GM21825 (cell line): ENCODE measurements around the gene ITPR1.

Experiments
- ATAC-seq: cut with Tn5 transposase; IDR thresholded peaks from one replicate; pipeline ENCODE4 v1.9.1; 2021; ENCODE audit warnings: mild to moderate bottlenecking, moderate library complexity; ENCODE audit not compliant: unreplicated experiment

Gene ITPR1

DNA sequence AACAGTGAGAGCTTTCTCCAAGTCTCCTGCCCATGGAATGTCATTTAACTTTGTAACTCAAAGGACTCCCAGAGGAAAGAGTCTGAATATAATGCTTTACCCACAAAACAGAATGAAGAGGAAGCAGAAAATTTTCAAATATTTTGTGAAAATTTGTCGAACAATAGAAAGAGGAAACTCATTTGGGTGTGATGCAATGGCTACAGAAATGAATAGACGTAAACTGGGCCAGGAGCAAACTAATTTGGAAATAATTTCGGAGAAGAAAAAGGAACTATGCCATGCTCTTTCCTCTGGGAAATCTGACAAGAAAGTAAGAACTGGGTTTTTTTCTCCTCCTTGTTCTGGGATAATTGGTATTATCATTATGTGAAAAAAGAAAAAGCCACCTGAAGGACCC is 14.9 kb upstream of the ITPR1 start:
- ATAC-seq, result no peak

DNA sequence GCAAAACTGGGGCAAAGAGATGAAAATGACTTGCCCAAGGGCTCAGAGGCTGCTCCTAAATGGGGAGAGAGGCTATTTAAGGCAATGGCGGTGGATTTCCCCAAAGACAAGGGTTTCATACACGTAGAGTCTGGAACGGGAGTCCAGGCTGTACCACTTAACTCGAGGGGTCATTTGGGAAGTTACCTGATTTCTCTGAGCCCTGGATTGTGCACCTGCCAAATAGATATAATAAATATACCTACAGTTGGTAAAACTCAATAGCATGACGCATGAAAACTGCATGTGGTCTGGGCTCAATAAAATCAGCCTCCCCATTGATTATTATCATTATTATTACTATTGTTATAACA is 1.3 kb upstream of the ITPR1 start:
- no peak for ATAC-seq

DNA sequence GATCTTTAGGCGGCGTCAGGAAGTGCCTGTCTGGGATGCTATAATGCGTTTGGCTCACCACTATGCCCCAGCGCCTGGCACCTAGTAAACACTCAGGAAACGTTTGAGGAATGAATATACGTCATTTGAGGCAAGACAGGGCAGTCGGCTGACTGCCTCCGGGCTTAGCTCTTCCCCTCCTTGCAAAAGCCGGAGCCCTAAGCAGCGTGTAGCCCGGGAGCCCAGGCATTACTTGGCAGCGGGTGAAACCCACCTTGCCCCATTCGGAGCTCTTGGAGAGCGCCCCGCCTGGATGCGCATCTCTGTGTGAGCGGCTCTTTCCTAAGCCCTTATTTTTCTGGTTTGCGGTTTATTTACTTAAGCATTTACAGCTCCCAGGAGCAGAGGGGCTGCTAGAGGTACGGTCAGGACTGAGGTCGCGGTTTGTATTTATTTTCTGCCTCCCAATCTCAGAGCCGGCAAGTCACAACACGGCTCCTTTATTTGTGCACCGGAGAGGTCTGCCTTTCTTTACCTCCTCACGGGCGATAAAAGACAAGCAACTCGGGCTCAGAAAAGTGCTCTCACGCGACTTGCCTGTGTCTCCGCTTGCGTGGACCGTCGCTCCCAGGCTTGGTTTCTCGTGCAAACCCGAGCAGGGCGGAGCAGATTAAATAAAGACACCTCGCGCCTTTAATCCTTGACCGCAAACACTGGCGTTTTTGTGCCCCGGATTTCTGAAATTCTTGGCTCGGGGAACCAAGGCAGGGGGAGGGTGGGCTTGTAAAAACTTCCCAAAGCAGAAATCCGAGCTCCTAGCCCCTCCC is 737 bp upstream of the ITPR1 start:
- ATAC-seq, result no peak

DNA sequence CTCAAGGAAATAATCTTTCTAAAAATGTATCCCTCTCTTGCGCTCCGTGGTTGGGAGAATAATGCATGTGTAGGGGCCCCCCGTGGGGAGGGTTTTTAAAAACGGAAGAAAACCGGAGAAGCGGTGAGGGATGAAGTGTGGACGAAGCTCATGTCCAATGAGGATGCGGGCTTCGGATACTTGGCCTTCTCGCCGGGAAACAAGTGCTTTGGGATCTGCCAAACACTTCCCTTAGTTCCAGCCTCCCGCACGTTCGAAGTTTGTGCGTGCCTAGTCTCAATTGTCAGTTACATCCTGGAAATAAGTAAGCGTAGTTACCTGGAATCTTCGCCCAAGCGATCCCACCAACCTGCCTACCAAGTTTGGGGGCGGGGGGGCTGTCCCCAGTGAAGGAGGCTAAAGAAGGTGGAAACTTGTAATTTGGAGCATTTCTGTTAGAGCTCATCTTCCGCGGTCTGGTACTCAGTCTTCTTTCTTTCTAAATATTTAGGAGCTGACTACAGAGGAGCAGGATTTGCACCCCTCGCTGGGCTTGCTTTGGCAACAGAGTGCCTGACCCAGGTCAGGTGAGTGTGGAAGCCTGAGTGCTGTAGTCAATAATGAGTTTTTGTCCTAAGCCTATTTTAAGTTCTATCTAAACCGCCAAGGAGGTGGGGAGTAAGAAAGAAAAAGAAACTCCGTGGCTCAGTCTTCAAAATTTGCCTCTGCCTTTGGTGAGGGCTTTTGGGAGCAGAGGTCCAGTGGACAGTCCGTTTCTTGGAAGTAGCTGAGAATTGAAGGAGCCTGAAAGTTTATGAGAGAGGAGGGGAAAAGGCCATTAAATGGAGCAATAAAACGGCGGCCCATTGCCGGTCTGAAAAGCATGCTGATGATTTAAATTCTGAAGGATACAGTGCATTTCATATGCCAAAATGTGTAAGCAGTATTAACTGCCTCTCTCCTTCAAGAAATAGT is 1.1 kb downstream of the ITPR1 start:
- no peak for ATAC-seq

DNA sequence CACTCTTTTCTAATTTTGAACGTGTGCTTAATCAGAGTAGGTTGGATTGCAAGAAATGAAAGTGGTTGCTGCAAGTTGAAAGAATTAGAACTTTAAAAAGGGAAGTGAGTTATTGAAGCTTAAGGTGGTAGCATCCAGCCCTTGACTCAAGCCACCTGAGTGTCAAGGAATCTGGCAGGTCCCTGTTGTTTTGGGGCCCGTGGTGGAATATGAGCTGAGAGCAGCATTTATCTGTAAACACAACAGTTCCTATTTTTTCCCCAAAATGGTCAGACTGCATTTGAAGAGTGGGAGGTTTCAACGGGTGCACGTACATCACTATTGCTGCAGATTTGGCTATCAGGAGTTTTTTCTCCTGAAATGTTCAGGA is 1.7 kb downstream of the ITPR1 start:
- peak; percentile 24 for ATAC-seq

DNA sequence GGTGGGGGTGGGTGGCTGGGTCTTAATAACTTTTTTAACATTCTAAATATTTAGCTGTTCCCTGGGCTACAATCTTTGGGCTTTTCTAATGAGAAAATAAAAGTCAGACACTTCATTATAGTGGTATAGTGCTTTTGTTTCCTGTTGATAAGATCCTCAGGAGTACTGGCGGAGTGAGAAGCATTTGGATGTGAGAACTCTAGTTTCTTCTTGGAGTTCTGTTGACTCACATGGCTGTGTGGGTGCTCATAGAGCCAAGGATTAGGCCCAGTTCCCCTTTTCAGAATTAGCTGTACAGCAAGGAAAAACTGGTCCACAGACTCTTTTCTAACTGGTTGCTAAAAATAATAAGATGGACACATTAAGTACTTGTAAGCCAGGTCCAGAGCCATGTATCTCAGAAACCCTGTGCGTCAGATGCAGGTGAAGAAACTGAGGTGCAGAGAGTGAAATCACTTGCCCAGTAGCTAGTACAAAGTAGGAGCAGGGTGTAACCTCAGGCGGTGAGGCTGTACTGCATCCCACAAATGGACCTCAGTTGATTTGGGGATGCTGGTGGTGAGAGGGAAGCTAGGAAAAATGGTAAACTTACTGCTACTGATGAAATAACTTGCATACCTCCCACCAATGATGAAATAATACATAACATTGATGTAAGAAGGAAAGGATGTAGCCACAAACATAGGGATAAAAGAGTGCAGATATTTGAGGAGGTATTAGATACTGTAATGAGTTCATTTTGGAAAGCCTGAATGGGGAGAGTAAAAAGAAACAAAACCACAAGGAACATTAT is 2.3 kb downstream of the ITPR1 start:
- ATAC-seq, result no peak

DNA sequence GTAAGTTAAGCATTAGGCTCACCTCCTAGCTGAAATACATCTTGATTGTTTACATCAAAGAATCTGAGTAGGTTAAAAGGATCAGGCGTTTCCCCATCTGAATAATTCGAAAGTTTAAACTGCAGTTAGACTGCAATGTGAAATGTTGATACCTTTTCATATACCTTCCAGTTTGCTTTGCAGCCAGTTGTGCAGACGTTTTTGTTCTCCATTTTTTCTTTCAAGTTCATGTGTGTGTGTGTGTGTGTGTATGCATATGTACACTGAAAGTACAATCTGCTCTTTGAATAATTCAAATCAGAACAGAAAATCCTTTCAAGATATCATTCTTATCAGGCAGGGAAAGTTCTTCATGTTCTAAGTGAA is 2.9 kb downstream of the ITPR1 start:
- ATAC-seq, result no peak

DNA sequence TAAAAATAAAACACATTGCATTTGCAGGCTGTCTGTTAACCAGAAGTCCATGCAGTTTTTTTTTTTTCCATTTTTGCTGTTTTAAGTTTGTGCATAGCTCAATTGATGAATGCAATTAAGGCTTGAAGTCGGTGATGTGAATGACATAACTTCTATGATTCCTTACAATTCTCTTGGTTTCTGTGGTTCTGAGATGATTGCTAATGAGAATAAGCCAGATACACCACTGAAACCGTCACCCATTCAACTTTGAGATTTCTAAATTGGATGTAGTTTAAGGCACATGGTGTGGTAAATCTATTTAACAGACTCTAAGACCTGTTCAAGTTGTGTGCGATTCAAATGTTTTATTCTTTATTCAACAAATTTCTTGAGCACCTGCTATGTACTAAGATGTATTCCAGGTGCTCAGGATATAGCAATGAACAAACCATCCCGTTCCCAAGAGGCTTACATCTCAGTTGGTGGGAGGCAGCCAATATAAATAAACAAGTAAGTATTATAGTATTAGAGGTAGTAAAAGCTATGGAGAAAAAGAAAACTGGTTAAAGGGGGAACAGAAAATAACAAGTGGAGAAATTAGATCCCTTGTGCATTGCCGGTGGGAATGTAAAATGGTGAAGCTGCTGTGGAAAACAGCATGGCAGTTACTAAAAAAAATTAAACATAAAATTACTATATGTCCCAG is 4.0 kb downstream of the ITPR1 start:
- no peak for ATAC-seq

DNA sequence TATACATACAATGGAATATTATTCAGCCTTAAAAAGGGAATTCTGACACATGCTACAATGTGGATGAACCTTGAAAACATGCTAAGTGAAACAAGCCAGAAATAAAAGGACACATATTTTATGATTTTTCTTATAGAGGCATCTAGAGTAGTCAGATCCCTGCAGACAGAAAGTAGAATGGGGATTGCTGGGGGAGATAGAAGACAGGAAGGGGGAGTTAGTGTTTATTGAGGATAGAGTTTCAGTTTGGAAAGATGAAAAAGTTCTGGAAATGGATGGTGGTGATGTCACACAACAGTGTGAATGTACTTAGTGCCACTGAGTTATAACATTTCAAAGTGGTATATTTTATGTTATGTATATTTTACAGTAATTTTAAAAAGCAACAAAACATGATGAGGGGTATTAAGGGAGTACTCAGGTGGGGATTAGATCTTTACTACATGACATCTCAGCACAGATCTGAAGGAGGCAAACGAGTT is 4.7 kb downstream of the ITPR1 start:
- no peak for ATAC-seq

DNA sequence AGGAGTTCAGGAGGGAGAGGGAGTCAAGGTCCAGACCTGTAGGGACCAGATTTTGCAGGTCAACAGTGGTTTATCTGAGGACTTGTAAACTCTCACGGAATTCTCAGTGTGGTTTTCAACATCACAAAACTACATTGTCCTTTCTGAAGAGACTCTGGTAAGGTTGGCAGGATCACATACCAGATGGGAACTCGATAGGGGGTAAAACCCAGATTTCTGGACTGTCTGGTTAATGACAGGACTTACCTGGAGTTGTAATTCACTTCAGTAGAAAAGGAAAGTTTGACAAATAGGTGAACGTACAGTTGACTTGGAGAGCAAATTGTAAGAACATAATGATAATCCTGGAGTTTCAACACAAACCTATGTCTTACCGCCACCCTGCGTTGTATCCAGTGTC is 5.3 kb downstream of the ITPR1 start:
- no peak for ATAC-seq

DNA sequence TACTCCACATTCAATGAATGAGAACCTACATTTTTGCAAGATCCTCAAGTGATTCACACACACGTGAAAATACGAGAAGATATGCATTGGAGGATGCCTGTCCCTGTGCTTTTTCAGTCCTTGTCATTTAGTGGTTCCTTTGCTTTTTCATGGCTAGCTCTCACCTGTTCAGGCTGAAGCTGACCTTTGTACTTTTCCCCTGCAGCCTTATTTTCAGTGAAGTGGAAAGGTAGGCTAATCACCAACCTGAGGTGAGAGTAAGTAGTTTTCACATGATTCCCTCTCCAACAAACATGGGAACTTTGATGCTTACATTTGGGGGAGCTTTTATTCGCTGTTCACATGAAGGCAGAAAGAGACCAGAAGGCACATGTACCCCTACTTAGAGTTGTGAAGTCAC is 8.3 kb downstream of the ITPR1 start:
- no peak for ATAC-seq

DNA sequence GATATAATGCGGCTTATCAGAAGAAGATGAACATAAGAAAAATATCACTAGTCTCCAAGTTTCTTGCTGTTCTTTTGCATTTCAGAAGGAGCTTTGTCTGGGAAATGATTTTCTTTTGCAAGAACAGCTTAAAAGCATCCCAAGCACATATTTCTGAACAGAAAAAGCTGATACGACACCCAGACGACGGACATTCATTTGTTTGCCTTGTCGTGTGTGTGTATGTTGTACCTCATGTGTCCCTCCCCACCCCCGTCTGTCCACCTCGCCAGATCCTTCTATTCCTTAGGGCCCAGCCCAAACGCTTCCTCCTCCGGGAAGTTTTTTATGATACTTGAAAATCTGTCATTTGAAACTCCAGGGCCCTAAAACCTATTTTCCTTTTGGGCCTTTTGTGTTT is 8.8 kb downstream of the ITPR1 start:
- ATAC-seq, result no peak

DNA sequence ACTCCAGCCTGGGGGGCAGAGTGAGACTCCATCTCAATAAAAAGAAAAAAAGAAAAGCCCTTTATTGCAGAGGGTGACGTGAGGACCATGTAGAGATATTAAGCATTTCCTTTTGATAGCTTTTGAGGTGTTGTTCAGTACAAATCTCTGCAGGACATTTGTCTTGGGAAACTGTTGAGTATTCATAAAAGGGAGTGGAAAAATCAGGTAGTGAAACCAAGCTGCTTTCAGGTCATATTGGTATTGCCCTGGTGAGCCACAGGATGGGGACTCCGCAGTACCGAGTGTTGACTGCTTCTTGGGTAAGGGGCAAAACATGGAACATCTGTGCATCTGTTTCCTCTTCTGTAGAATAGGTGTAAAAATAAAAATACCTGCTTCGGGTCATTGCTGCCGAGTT is 9.9 kb downstream of the ITPR1 start:
- peak; percentile 61 for ATAC-seq

DNA sequence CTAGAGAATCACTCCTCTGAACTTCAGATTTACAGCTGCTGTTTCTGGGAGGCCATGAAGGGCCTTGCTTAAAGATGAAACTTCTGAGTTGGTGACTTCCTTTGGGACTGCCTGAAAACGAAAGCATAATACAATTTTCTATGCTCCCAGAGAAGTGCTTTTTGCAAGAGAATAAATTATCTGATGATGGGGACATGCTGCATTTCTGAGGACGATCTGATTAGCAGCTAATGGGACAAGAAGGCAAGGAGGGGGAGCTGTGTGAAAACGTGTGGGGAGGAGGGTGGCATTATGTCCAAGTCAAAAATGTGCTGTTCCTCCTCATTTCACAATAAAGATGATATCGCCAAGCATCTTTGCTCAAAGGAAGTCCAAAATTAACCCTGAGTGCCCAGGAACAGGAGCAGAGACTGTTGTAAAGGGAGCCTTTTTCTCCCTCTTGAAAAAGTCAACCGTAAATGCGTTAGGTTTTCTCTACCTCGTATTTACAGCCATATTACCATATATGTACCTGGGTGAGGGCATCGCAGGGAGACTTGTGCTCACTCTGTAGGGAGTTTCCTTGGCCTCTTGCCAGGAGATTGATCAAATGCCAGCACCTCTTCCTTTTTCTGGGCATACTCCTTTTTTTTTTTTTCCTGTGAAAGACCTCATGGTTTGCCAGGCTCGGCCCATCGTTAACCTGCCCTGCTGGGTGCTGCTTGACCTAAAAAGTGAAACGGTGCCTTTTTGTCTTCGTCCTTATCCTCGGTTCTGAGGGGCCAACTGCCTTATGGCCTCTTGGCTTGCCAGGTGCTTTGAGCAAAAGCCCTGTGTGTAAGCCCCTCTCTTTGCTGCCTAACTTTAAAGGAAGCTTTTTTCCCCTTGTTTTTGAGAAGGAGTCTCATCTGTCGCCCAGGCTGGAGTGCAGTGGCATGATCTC is 11.5 kb downstream of the ITPR1 start:
- ATAC-seq, result no peak

DNA sequence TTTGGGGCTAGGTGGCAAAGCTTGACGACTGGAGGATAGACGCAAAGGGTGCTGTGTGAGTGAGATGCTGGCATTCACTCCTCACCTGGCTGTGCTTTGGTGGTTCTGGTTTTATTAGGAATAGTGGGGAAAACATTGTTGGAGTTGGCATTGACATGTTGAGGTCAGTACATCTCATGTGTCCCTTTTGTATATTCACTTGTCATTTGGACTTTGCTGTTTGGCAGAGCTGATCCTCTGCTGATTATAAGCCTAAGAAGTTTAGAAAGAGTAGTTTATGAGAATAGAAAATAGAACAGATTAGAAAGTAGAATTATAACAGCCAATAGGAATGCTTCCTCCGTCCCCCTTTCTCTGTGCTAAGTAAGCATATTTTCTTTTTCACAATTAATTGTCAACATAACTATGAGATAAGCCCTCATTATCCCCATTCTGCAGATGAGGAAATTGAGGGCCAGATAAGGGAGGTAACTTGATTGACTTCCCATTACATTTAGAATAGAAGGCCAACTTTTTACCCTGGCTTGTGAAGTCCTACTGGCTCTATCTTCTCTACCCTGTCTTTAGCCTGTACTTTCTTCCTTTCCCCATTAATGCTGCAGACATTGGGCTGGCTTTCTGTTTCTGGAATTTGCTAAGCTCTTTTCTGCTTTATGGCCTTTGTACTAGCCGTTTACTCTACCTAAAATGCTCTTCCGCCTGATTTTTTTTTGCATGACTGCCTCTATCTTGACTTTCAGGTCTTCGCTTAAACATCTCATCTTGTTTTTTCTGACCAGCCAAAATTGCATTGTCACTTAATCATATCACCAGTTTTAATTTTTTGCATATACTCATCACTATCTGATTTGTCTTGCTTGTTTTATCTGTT is 12.8 kb downstream of the ITPR1 start:
- no peak for ATAC-seq

DNA sequence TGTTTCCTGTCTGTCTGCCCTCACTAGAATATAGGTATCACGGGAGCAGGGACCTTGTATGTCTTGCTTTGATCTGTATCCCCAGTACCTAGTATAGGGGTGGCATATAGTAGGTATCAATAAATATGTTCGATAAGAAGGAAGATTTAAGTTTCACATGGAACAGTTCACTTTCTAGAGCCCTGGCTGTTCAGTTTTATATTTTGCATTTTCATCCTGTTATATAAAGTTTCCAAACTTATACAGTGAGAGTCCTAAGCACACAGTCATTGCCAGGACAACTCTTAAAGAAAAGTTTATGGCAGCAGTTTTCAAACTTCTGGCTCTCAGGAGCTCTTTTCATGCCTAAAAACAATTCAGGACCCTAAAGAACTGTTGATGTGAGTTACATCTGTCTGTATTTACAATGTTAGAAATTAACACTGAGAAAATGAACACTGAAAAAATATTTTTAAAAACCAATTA is 13.4 kb downstream of the ITPR1 start:
- ATAC-seq, result no peak

DNA sequence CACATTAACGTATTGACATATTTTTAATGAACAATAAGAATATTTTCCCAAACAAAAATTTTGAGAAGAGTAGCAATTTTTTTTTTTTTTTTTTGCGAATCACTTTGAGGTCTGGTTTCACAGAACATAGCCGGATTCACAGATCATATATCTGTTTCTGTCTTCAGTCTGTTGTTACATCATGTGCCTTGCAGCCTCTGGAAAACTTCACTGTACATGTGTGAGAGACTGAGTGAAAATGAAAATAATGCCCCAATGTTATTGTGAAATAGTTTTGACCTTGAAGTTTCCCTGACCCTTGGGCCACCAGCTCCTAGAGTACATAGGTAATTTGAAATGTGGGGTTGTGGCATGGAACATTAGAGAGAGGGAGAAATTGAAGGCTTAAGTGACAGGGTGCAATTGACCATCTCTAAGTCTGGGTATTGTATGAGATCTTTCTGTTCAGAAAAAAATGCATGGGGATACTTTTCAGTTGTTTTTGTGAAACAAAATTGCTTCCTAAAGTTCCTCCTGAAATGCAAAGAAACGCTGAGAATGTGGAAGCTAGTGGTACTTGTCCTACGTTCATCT is 14.0 kb downstream of the ITPR1 start:
- ATAC-seq, result peak; percentile 27
